Kidney glomerular epithelial cell (primary cell): ENCODE measurements around the gene SLAMF9.

ENCODE experiments used
- DNase-seq: peaks from one replicate; lab custom pipeline; 2025; lab: John Stamatoyannopoulos, UW

SLAMF9 gene

DNA sequence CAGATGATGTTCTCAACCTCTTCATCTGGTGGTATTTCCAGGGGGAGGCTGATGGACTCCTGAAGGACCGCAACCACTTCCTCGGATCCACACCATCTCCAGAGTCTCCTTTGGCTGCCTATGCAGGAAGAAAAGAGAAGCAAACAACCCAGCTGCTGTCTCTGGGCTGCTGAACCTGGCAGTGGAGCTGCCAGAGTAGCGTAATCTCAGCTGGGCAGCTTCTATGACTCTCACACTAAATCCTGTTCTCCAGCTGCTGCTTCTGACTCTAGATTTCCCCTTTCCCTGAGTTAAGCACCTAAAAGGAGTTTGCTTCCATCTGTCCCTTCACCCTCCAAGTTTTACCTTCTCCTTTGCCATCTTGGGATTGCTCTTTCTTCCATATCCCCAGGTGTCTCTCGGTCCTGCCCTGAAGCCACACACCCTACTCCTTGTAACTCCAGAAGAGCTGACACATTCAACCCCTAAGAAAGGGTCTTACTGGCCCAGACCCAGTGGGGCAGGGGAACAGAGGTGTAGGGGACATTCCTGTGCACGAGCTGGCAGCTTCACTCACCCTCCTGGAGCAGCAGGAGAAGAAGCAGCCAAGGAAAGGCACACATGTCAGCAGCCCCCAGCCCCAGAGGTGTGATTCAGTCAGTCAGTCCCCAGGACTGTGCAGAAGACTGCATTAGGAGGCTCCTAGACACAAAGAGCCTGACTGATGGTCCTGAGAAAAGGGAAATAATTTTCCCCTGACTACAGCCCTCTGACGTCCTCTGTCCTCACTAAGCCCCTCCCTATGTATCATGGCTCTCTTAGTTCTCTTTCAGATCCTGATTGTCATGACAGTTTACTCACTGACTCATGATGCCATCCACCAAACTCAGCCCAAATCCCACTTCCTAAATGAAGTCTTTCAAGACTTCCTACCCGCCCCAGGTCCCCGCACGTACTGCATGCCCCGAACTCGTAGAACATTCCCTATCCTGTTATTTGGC is at the start of gene SLAMF9:
TSS of gene SLAMF9 (minus strand) at position 702 of the 980 bp plus-strand sequence. CDS start at position 602, 100 bp downstream.
- DNase-seq, result no peak

DNA sequence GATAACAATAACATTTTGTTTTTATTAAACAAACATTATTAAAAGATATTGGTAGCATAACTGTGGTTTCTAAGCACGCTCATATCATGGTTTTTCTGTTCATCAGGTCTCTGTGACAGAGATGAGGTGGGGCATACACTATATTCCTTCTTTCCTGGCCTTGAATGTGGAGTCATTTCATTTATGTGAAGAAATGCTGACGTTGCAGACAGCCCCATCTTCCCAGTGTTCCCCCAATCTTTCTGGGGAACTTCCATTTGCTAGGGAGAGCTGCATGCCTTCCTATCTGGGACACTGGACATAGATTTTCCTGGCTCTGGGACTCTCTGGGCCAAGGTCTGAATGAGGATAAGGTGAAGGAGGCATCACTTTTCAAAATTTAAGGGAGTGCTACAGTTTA is 47.4 kb upstream of the SLAMF9 start:
- no peak for DNase-seq

DNA sequence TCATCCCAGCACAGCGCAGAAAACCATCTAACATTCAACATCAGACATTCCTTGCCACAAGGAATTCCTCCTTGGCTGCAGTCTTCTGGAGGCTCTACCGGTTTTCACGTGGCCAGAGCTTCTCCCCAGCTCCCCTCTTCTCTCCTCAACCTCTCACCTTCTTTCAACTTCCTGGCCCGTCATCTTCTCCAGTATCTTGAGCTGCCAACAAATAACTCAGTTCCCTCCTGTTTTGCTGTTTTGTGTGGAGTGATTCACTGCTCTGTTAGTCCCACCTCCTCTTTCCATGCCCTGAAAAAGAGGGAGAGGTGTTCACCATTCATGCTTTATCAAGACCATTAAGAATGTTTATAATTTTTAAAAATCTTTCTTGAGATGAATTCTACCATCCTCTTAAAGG is 45.2 kb upstream of the SLAMF9 start:
- DNase-seq, result no peak

DNA sequence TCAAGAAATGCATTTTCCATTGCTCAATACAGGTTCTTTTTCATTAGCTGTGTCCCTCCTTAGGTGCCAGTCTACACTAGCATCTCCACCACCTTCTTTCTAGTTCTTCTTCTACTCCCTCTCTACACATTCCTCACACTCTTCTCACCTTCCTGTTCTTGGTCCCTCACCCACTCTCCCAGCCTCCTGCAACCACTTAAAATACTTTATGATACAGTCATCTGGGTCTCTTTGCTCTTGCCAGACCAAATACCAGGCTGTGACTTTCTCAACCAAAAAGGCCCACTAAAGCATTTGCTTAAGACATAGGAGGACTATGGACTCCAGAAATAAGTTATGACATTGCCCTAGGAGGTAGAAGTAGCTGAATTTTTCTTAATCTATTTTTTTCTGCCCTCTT is 42.6 kb upstream of the SLAMF9 start:
- DNase-seq, result peak; percentile 63

DNA sequence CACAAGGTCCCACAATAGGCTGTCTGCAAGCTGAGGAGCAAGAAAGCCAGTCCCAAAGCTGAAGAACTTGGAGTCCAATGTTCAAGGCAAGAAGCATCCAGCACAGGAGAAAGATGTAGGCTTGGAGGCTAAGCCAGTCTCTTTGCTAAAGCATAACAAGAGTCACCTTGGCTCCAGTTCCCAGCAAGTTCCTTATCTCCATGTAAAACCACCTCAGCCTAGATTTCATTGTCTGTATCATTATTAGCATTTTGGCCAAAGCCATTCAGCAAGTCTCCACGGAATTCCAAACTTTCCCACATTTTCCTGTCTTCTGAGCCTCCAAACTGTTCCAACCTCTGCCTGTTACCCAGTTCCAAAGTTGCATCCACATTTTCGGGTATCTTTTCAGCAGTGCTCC is 40.9 kb upstream of the SLAMF9 start:
- DNase-seq, result no peak

DNA sequence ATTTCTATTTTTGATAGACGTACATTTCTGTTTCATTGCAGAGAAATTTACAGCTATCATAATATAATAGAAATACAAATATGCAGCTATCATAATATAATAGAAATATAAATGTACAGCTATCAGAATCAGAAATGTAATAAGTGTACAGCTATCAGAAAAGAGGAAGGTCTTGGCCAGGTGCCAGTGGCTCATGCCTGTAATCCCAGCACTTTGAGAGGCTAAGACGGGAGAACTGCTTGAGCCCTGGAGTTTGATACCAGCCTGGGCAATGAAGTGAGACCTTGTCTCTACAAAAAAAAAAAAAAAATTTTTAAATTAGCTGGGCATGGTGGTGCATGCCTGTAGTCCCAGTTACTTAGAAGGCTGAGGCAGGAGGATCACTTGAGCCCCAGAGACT is 39.9 kb upstream of the SLAMF9 start:
- no peak for DNase-seq

DNA sequence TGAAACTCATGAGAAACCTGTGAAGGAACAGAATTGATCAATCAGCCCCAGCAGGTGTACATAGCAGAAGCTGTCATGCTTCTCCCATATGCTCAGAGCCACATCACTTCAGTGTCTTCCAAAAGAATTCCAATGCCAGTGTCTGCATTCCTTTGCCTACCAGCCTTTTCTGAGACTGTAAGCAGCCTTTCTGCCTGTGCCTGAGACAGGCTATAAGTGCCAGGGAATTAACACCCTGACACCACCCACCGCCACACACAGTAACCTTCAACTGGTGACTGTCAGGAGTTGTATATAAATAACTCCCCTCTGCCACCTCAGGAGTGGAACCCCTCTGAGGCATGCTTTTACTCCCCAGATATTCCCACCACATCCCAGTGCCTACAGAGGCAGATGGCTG is 38.1 kb upstream of the SLAMF9 start:
- DNase-seq, result no peak

DNA sequence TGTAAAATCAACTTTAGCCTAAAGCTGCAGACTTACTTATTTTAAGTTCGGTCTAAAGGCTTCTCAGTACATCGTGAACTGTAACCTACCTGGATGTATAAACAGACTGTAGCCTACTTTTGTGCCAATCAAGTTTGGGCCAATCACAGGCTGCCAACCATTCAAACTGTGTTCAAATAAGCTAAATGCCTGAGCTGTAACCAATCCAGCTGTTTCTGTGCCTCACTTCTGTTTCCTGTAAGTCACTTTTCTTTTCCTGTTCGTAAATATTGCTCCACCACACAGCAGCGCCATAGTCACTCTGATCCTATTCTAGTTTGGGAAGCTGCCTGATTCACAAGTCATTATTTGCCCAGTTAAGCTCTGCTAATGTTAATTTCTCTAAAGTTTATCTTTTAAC is 37.5 kb upstream of the SLAMF9 start:
- DNase-seq, result no peak

DNA sequence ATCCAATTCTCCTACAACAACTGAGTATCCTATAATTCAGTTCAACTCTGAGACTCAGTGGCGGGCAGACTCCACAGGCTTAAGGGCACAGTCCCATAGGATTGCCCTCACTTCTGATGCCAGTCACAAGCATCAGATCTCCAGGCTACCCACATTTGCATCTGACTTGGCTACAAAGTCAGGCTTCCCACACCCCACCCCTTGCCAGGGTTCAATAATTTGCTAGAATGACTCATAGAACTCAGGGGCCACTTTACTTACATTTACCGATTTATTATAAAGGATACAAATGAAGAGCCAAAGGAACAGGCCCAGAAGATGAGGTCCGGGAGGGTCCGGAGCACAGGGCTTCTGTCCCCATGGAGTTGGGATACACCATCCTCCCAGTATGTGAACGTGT is 36.0 kb upstream of the SLAMF9 start:
- DNase-seq, result no peak

DNA sequence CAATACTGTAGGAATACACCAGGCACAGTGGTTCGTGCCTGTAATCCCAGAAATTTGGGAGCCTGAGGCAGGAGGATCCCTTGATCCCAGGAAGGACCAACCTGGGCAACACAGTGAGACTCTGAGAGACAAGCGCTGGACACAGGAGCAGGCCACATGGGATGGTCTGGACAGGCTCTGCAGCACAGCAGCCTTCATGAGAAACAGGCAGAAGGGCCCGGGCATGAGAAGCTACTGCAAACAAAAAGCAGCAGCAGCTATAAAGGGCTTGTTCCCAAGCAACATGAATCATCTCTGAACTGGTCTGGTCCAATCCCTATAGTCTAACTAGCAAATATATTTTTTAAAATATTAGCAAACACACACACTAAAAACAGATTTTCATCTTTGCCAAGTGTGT is 35.5 kb upstream of the SLAMF9 start:
- no peak for DNase-seq

DNA sequence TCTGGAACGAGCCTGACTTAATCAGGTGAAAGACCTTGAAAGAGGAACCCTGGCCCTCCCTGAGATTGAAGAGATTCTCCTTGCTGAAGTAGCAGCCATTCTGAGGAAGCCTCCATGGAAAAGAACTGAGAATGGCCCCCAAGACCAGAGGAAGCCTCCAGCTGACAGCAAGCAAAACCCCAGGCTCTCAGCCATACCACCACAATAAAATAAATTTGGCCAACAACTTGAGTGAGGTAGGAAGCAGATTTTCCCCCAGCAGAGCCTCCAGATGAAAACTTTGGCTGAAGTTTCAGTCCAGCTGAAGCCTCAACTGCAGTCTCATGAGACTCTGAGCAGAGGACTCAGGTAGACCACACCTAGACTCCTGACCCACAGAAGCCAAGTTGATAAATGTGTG is 34.0 kb upstream of the SLAMF9 start:
- DNase-seq, result no peak

DNA sequence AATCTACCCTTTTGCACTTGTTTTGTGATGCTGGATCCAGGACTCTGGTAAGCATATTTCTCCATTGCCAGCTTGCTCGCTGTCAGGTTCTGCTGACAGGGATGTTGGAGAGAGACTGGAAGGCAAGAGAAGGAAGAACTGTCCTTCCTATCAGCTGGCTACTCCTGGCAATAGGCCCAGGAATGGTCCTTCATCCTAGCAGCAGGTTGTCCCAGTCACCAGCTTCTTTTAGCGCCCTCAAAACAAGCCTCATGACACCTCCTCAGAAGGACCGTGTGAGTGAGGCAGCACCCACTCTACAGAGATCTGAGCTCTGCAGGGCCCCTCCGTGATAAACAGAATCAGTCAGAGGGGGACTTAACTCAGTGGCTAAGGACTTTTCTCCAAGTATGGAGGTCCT is 33.1 kb upstream of the SLAMF9 start:
- DNase-seq, result no peak

DNA sequence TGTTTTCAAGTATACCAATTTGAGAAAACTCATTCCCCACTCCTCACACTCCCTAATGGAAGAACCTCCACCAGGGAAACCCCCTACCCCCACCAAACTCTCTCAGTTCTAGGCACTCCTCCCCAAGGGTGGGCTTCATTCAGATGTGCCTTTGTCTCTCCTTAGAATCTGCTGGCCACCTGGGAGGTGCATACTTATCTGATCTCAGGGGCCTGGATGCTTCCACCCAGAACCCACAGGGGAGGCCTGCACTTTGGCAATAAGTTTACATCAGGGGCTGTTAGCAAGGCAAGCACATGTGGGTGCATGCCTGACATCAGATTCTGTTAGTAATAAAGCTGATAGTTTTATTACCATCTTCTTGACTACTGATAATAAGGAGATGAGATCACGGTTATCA is 32.5 kb upstream of the SLAMF9 start:
- DNase-seq, result no peak

DNA sequence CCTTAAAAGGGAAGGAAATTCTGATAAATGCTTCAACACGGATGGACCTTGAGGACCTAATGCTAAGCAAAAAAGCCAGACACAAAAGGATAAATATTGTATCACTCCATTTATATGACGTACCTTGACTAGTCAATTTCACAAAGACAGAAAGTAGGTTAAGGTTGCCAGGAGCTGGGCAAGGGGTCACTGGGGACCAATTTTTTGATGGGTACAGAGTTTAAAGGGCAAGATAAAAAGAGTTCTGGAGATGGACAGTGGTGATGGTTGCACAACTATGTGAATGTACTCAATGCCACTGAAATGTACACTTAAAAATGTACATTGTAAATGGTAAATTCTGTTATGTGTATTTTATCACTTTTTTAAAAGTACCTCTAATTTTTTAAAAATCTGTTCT is 32.1 kb upstream of the SLAMF9 start:
- DNase-seq, result no peak

DNA sequence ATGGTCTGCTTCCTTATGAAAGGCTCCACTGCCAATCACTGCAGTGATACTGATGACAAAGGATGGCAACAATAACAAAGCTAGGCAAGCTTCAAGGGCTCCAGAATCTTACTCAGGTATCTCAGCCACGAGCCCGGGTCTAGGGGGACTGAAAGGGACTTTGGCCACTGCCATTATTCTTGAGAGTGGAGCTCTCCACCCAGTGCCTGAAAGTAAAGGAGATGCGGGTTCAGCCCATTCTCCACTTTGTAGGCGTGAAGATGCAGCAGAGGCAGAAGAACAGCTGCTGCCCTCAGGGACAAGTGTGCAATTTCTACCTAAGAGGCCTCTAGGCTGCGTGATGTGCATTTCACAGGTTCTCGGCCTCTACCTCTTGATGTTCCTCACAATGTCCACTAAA is 31.4 kb upstream of the SLAMF9 start:
- no peak for DNase-seq

DNA sequence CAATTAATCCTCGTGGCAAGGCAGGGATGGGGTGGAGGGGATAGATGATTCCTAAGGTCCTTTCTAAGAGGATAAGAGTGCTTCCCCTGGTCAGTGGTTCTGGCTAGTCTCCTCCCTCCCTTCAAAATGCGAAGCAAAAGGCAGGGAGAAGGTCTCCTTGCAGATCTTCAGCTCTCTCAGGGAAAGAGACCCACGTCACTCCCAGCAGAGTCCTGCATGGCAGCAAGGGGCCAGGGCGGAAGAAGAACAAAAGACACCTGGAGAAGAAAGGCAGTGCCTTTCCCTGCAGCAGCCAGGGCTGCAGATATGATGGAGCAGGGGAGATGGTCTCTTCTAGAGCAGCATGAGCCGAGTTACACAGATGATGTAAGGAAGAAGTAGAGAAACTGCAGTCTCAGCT is 29.6 kb upstream of the SLAMF9 start:
- DNase-seq, result no peak

DNA sequence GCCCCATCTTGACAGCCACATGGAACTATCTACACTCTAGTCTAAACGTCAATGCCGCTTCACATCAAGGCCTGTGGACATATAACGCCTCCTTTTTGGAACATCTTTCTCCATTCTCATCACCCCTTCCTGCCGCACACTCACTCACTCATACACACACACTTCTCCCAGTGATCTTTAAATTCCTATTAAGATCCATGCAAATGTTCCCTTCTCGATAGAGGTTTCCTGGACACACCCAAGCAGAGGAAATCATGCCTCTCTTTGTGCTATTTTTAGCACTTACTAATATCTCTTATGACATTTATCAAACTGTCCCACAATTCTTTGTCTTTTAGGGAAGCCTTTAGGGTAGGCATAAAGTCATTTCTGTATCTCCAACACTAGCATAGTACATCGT is 28.2 kb upstream of the SLAMF9 start:
- no peak for DNase-seq

DNA sequence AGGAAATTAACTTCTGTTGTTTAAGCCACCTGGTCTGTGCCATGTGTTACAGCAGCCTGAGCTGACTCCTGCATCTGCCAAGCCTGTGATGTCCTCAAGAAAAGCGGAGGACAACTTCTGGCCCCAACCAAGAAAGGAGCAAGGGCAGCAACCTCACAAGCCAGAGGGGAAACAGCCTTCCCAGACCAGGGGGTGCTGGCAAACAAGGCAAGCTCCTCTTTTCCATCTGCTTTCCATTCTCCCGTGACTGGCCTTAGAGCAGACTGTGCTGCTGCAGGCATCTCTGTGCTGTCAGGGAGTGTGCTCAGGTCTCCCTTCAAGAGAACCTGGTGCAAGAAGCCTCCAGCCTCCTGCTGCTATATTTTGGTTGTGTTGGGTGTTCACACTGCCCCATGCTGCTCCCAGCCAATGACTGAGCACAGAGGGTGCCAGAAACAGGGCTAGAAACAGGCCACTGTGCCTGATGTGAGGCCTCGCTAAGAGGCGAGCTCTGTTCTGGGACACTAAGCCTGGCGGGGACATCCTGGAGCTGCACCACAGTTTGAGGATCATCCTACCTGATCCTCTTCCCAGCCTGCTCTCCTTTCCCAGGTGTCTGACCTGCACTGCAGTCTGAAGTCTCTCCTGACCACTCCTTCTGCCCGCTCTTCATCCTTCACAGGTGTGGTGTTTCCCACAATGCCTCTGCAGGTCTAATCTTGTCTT is 27.5 kb upstream of the SLAMF9 start:
- no peak for DNase-seq

DNA sequence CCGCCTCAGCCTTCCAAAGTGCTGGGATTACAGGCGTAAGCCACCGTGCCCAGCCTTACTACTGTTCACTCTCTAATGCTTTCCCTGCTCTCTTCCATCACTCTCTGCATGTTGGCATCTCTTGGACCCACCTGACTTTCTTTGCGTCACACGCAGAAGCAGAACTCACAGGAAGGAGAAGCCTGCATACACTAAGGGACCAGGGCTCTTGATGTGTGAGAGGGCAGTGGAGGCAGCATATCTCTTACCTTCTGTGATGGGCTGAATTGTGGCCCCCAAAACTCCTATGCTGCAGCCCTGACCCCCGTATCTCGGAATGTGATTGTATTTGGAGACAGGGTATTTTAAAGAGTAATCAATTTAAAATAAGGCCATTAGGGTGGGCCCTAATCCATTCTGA is 26.7 kb upstream of the SLAMF9 start:
- no peak for DNase-seq

DNA sequence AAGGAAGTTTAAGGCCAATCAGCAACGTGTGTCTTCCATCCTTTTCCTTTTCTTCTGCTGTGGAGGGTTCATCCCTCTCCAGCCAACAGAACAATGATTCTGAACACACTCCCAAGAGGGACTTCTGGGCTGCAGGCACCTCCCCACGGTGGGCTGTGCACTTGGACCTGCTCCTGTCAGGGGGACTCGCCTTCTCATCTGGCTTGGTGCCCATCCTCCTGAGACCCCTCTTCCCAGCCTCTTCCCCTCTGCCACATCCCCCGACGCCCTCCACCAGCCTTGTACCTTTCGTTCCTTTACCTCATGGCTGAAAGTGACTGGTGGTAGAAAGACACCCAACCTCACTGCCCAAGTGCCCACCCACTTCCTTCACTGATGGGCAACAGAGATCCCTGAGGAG is 26.0 kb upstream of the SLAMF9 start:
- DNase-seq, result no peak

DNA sequence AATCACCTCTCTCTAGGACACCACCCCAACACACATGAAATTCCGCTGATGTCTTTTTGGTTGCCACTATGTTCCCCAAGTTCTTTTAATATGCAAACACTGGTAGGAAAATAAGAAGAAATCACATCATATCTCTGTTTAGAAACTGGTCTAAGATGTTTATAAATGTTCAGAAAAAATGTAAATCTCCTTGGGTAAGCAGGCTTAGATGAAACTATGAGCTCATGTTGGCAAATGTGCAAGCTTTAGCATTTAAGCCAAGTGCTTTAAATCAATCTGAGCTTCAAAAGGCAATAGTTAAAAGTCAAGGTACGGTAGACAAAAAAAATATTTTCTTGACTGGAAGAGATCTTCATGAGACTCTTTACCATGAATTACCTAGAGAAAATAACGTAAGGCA is 25.2 kb upstream of the SLAMF9 start:
- DNase-seq, result no peak

DNA sequence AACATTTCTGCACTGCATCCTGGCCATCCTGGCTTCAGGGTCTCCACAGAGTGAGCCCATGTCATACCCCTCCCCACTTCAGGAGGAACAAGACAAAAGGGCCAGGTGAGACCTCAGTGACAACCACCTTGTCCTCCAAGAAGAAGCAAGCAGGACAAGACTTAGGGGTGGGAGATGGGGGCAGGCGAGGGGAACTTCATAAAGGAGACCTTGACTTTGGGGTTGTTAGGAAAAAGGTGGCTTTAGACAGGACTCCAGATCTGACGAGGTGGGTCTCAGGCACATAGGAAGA is 24.0 kb upstream of the SLAMF9 start:
- no peak for DNase-seq

DNA sequence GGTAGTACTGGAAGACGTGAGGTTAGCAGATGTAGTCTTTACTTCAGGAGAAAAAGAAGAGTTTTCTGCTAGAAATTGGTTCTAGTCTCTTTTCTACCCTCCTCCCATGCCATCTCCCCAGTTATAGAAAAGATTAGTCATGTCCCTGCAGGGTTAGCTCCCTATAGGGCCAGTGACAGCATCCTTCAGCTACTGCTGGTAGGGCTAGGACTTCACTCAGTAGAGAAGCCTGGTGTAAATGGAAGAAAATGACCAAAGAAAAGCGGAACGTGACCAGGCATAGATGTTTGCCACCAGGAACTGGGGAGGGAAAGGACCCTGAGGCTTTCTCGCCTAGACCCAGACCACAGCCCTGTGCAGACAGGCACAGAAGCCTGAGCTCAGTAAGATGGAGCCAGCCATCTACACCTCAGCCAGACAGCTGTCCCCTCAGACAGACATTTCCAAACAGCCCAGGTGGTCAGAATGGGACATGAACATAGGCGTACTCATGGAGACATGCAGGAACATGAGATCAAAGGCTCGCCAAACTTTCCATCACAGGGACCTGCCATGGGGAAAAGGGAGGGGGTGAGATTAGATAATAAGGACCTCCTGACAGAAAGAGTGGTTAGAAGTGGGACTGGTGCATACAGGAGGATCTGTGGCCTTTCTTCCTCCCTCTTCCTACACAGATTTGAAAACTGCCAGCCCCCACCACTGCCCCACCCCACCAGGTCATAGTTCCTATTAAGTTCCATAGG is 23.5 kb upstream of the SLAMF9 start:
- DNase-seq, result no peak
